ENCODE results near the gene MMP28.

The MMP28 gene

DNA sequence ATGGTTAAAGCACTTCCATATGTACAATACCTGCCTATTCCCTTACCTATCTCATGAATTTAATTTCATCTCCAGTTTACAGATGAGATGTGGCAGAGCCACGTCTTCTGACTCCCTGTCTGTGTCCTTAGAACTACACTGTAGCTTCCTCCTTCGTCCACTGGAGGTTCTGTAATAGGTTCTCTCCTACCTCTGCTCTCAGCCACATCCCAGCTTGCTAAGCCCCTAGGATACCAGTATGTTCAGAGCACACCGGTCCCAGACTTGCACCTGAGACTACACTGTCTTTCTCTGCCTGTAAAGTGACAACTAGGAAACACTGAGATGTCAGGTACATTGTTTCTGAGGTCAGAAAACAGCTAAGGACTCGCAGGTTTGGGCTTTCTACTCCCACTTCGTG lies 67.8 kb downstream of the MMP28 start:
- no peak for FAIRE-seq
- no peak for DNase-seq (ENCODE audit: insufficient read length)
- TF ChIP-seq POLR2AphosphoS5 (IDR thresholded peaks at IDR 0.05; ENCODE audit: low read depth, low read length) (no peak), TAF1 (IDR thresholded peaks at IDR 0.05; ENCODE audit: borderline replicate concordance, low read depth, low read length) (no peak), POLR2A (IDR thresholded peaks at IDR 0.05; ENCODE audit: low read depth, low read length) (no peak)

DNA sequence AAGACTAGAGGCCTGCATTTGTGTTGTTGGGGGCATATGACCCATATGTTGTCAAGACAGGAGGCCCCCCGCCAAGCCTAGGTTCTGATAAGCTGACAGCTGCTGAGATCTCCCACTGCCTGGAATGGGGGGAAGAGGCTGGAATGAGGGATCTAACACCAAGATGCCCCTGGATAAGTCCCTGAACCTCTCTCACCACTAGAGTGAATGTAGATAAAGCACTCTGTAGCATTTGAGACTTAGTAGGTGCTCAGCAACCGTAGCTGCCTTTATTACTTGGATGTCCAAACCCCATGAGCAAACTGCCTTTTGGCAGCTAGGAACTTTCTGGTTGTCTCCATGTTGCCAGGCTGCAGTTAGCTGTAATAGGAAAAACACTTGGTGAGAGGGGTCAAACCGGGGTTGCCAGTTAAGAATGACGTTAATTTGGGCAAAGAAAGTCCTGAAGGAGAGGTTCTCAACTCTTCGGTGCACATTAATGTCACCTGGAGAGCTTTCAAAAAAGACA lies 68.4 kb downstream of the MMP28 start:
- FAIRE-seq (no peak), DNase-seq (ENCODE audit: insufficient read length) (no peak)
- TF ChIP-seq TAF1 (IDR thresholded peaks at IDR 0.05; ENCODE audit: borderline replicate concordance, low read depth, low read length), result no peak
- TF ChIP-seq POLR2A (IDR thresholded peaks at IDR 0.05; ENCODE audit: low read depth, low read length), result no peak
- TF ChIP-seq POLR2AphosphoS5 (IDR thresholded peaks at IDR 0.05; ENCODE audit: low read depth, low read length), result no peak

DNA sequence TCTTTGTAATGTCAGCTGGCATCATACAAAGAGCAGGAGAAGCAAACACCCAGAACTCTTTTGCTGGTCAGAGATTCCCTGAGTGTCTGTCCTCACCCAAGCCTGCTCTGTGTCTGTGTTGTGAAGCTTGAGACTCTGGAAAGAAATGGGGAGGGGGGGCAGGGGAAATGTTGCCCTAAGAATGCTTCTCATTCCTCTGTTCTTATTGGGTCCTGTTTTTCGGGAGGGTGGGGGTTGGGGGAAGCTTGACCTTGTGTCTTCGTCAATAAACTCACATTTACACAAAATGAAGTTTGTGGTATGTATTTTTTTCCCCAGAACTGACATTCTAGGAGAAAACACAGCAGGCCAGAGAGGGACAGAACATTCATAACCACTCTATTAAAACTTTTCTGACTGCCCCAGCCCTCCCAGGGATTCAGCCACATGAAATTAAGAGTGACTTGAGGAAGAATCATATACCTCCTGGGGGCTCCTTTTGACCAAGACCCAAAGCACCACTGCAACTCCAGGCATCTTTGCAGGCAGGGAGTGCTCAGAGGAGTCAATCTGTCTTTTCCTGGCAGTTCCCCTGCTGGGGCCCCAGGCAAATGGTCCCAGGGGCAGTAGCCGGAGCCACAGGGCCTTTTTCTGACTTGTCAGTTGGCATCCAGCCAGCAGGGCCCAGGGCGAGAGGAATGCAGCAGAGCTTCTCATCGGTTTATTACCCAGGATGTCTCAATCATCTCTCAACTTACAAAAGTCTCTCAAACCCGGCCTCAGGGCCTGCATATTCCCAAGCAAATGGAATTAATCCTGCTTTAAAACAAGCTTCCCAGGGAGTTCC lies 69.1 kb downstream of the MMP28 start:
- no peak for TF ChIP-seq POLR2AphosphoS5 (IDR thresholded peaks at IDR 0.05; ENCODE audit: low read depth, low read length)
- TF ChIP-seq POLR2A (IDR thresholded peaks at IDR 0.05; ENCODE audit: low read depth, low read length), result no peak
- TF ChIP-seq TAF1 (IDR thresholded peaks at IDR 0.05; ENCODE audit: borderline replicate concordance, low read depth, low read length), result no peak
- FAIRE-seq (no peak), DNase-seq (ENCODE audit: insufficient read length) (no peak)

DNA sequence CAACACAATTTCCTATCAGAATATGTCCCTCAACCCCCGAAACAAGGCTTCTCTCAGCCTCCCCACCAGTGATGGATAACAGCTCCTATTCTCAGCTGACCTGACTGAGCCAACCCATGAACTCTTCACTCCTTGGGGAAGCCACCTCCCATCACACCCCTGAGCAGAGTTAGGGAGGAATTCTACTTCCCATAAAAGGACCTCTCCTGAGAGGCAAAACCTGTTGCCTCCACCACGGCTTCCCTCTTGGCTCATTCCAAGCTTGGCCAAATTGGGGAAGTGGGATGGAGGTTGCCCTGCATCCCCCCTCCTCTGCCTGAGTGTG lies 69.7 kb downstream of the MMP28 start:
- no peak for TF ChIP-seq POLR2A (IDR thresholded peaks at IDR 0.05; ENCODE audit: low read depth, low read length)
- no peak for TF ChIP-seq POLR2AphosphoS5 (IDR thresholded peaks at IDR 0.05; ENCODE audit: low read depth, low read length)
- DNase-seq (ENCODE audit: insufficient read length) (no peak), FAIRE-seq (no peak)

DNA sequence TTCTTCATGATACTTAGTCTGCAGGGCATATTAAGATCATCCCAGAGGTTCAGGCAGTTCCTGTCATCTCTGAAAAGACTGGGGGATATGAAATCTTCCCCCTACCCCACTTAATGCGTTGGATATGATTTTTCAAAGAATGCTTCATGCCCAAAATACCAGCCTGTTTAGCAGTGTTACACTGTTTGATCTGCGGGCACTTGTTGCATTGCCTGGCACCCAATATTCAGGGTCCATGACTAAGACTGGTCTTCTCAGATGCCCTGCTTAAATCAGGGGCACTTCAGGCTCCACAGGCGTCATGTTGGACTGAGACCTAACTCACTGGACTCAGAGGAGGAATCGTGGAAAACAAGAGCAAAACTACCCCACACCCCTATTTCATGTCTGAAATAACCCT lies 70.4 kb downstream of the MMP28 start:
- no peak for FAIRE-seq
- TF ChIP-seq POLR2AphosphoS5 (IDR thresholded peaks at IDR 0.05; ENCODE audit: low read depth, low read length), result no peak
- TF ChIP-seq POLR2A (IDR thresholded peaks at IDR 0.05; ENCODE audit: low read depth, low read length), result no peak
- no peak for TF ChIP-seq TAF1 (IDR thresholded peaks at IDR 0.05; ENCODE audit: borderline replicate concordance, low read depth, low read length)

DNA sequence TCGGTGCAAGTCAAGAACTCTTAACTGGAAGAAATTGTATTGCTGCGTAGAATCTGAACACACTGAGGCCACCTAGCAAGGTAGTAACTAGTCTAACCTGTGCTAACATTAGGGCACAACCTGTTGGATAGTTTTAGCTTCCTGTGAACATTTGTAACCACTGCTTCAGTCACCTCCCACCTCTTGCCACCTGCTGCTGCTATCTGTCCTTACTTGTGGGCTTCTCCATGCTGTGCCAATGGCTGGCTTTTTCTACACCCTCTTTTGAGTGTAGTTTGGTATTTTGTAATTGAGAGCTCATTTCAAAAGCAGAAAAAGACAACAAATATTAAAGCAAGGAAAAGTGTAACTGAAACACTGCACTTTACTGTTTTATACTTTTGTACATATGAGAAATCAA lies 71.7 kb downstream of the MMP28 start:
- FAIRE-seq (no peak), DNase-seq (ENCODE audit: insufficient read length) (no peak)
- no peak for TF ChIP-seq TAF1 (IDR thresholded peaks at IDR 0.05; ENCODE audit: borderline replicate concordance, low read depth, low read length)
- no peak for TF ChIP-seq POLR2A (IDR thresholded peaks at IDR 0.05; ENCODE audit: low read depth, low read length)
- TF ChIP-seq POLR2AphosphoS5 (IDR thresholded peaks at IDR 0.05; ENCODE audit: low read depth, low read length), result no peak

More for the DNA sequence above, 70.4 kb downstream of the MMP28 start:
- no peak for DNase-seq (ENCODE audit: insufficient read length)

DNA sequence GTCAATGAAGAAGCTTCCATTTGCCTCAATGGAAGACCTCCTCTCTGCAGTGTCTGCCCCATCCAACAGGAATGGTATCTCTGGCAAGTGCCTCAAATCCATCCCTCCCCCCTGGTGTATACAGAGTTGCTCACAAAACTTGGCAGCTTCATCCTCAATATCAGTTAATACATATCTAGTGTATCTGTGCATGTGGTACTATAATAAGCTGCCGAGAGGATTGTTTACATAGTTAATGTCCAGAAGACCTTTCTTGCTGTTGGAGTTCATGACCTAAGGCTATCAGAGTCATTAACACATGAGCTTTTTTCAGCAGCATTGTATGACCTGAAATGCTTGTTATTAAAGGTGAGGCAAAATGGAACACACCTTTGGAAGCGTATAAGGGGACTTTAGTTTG lies 78.0 kb downstream of the MMP28 start:
- TF ChIP-seq POLR2A (IDR thresholded peaks at IDR 0.05; ENCODE audit: low read depth, low read length), result no peak
- TF ChIP-seq TAF1 (IDR thresholded peaks at IDR 0.05; ENCODE audit: borderline replicate concordance, low read depth, low read length), result no peak
- no peak for TF ChIP-seq POLR2AphosphoS5 (IDR thresholded peaks at IDR 0.05; ENCODE audit: low read depth, low read length)

DNA sequence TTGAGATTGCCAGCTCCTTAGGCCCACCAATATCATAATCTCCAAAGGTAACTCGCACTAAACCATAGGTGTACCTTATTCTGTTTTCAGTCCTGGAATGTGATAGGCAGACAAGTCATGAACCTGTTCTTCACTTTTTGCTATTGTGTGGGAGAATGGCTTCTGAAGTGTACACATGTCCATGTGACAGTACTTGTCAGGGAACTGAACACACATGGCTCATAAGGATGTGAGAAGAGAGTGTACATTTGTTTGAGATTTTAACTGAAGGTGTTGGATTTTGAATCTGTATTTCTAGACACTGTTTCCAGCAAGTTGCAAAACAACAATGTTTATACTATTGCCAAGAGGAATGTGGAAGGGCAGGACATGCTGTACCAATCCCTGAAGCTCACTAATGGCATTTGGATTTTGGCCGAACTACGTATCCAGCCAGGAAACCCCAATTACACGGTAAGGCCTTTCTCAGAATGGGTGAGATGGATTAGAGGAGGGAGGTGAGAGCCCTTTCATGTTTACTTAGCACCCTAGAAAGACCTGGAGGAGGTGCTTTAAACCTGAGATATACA lies 78.5 kb downstream of the MMP28 start:
- FAIRE-seq (no peak), DNase-seq (ENCODE audit: insufficient read length) (no peak)
- TF ChIP-seq POLR2A (IDR thresholded peaks at IDR 0.05; ENCODE audit: low read depth, low read length) (no peak), TAF1 (IDR thresholded peaks at IDR 0.05; ENCODE audit: borderline replicate concordance, low read depth, low read length) (no peak), POLR2AphosphoS5 (IDR thresholded peaks at IDR 0.05; ENCODE audit: low read depth, low read length) (no peak)

More for the DNA sequence above, 78.0 kb downstream of the MMP28 start:
- FAIRE-seq (no peak), DNase-seq (ENCODE audit: insufficient read length) (no peak)

DNA sequence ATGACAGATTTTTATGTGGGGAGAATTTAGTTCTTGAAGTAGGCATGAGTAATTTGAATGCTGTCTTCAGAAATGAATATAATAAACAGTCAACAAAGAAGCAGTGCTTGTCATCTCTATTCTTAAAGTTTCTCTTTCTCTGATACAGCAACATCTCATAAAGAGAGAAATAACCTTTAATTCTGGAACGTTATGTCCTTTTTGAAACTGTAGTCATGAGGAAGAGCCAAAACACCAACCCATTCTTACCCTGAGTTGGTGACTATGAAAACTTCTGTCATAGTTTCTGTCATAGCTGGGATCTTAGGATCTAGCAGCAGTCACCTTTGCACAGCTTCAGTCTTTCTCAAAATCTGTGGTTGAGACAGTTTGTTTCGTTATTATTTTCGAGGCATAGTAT lies 79.3 kb downstream of the MMP28 start:
- no peak for TF ChIP-seq POLR2A (IDR thresholded peaks at IDR 0.05; ENCODE audit: low read depth, low read length)
- no peak for TF ChIP-seq POLR2AphosphoS5 (IDR thresholded peaks at IDR 0.05; ENCODE audit: low read depth, low read length)
- TF ChIP-seq TAF1 (IDR thresholded peaks at IDR 0.05; ENCODE audit: borderline replicate concordance, low read depth, low read length), result no peak
- FAIRE-seq (no peak), DNase-seq (ENCODE audit: insufficient read length) (no peak)

Data from GM12892 (cell line).